Esophagus mucosa (tissue), 1 donor: ENCODE results near the gene RBMY1E. TPM values are rescaled to one million over a fixed set of nuclear protein-coding genes. Genes with fewer than 3 reads are reported as not detected.
"Not testable (repeated sequence)": the region's sequence is repeated elsewhere in the genome, so short reads cannot be mapped to it uniquely, and the experiment has no call there.

Source experiments
- ATAC-seq: fragments of 200-7000 bp; cut with Tn5 transposase; one replicate; pipeline ENCODE4 v1.9.1; 2020
- total RNA-seq: library from RNA; stranded (reverse); gene quantifications from one replicate; pipeline ENCODE4 v1.2.4, GENCODE V29; 2023
- donor health status: DM: yes; HTN: yes; CAD: no.

The RBMY1E gene
- not detected for total RNA-seq

DNA sequence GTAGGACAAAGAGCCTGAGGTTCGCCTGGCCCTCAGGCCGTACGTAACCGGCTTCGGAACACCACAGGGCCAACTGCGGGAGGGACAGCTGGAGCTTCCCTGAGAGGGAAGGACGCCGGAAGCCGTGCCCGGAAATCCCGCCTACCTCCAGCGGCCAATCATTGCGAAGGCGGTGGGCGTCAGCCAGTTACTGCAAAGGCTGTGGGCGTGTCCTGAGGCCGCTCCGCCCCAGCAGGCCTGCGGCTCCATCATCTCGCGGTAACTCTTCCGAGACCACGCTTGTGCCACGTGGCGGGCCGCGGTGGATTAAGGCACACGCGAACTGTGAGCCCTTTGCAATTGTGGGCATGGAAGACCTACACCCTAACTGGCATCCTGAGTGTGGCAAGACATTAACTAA, at the start of gene RBMY1E:
RBMY1E (minus strand) TSS at position 101 of the 400 bp plus-strand sequence. CDS start 1,978 bp downstream, outside the sequence.
- ATAC-seq: not testable (repeated sequence)

DNA sequence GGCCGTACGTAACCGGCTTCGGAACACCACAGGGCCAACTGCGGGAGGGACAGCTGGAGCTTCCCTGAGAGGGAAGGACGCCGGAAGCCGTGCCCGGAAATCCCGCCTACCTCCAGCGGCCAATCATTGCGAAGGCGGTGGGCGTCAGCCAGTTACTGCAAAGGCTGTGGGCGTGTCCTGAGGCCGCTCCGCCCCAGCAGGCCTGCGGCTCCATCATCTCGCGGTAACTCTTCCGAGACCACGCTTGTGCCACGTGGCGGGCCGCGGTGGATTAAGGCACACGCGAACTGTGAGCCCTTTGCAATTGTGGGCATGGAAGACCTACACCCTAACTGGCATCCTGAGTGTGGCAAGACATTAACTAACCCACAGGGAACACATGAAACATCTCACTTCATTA, 23.4 kb downstream of the RBMY1E start, which contains the start of gene RBMY1D:
RBMY1D (minus strand) TSS at position 101 of the 400 bp plus-strand sequence. CDS start 2,013 bp downstream, outside the sequence.
- ATAC-seq: not testable (repeated sequence)

DNA sequence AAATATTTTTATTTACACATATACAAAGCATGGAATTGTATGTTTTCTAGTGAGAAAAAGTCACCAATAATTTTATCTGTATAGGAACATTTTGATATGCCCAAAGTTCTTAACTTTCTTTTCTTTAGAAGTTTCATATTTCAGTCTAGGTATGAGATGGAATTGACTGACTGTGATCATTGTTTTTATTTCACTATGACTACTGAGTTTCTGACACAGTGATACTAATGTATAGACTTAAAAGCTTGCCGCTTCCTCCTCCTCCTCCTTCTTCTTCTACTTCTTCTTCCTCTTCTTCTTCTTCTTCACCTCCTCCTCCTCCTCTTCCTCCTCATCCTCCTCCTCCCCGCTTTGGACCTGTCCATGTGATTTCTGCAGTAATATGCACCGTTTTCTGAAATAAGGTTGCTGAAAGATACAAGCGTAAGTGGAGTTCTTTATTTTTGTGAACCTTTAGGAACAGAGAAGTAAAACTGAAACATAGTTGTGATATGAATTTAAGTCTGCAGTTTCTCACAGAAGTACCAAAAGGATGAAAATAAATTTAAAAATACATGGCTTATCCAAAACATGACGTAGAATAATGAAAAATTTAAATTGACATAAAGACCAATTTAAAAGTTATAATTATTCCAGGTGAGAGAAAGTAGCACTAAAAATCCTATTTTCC, 48.3 kb downstream of the RBMY1E start:
- not testable (repeated sequence) for ATAC-seq

Other genes with a start within 250 kb of the RBMY1E start
- gene RBMY1D, start 23.5 kb downstream of the RBMY1E start, total RNA-seq: not detected